K562 (cell line): ENCODE measurements around the gene CMBL. TPM values are rescaled to one million over a fixed set of nuclear protein-coding genes. Genes with fewer than 3 reads are reported as not detected.

ENCODE experiments used
- ATF6 ChIP-seq: sonication (generic); formaldehyde crosslinking; IDR thresholded peaks from 2 replicates; pipeline ENCODE4 v1.4.0; 2020; ENCODE audit warnings: mild to moderate bottlenecking, missing genetic modification reagents
- BCLAF1 ChIP-seq, 2 experiments: fragments of 450-650 bp in 1 of 2; IDR thresholded peaks; 2 replicates each; pipeline ENCODE4 v1.6.1; 2011 to 2017; ENCODE audit warnings: low read depth in 2 of 2, antibody characterized with exemption in 1 of 2, borderline replicate concordance in 1 of 2, low read length in 1 of 2, mild to moderate bottlenecking in 1 of 2, mixed read lengths in 1 of 2; ENCODE audit not compliant: control insufficient read depth in 1 of 2
- FOXK2 ChIP-seq, 2 experiments: fragments of 450-650 bp; IDR thresholded peaks in 1 of 2; conservative IDR thresholded peaks in 1 of 2; 2 replicates each; pipeline ENCODE4 v1.6.1; 2016; ENCODE audit warnings: low read depth in 2 of 2, mild to moderate bottlenecking in 1 of 2
- HDGF ChIP-seq: fragments of 450-650 bp; IDR thresholded peaks from 2 replicates; pipeline ENCODE4 v1.6.1; 2016
- MAX ChIP-seq: sonication (generic); formaldehyde crosslinking; IDR thresholded peaks from 2 replicates; pipeline ENCODE4 v1.9.0; 2022; ENCODE audit warnings: mild to moderate bottlenecking, missing genetic modification reagents
- MNT ChIP-seq, 2 experiments: fragments of 450-650 bp; conservative IDR thresholded peaks; 2 replicates each; pipeline ENCODE4 v1.6.1; 2017; ENCODE audit warnings: mild to moderate bottlenecking in 2 of 2, moderate library complexity in 2 of 2
- MXI1 ChIP-seq: IDR thresholded peaks from 2 replicates; pipeline ENCODE4 v1.6.1; 2011; ENCODE audit warnings: low read depth, mild to moderate bottlenecking, improper control_type of control experiment, low read length
- OTX1 ChIP-seq: fragments of 450-650 bp; formaldehyde crosslinking; IDR thresholded peaks from 2 replicates; pipeline ENCODE4 v1.4.0; 2022; ENCODE audit warnings: mild to moderate bottlenecking
- POLR2G ChIP-seq: fragments of 200-400 bp; formaldehyde crosslinking; IDR thresholded peaks from 2 replicates; pipeline ENCODE4 v1.6.1; 2017; ENCODE audit warnings: low read depth, mild to moderate bottlenecking, antibody characterized with exemption, low read length, moderate library complexity
- POLR3G ChIP-seq: IDR thresholded peaks from 2 replicates; pipeline ENCODE4 v1.6.1; 2011; ENCODE audit not compliant: insufficient read length, insufficient replicate concordance; ENCODE audit errors: extremely low read depth
- RBBP5 ChIP-seq: fragments of 200-600 bp; sonication (generic); IDR thresholded peaks from 2 replicates; pipeline ENCODE4 v1.6.1; 2012; ENCODE audit warnings: borderline replicate concordance, mild to moderate bottlenecking, low read length, control low read depth, inconsistent platforms; ENCODE audit not compliant: insufficient read depth, poor library complexity, severe bottlenecking
- RBFOX2 ChIP-seq: fragments of 200-400 bp; formaldehyde crosslinking; IDR thresholded peaks from 2 replicates; pipeline ENCODE4 v1.6.1; 2017; ENCODE audit warnings: low read depth, mild to moderate bottlenecking, low read length, moderate library complexity
- SAP30 ChIP-seq: fragments of 200-600 bp; sonication (generic); IDR thresholded peaks from 2 replicates; pipeline ENCODE4 v1.6.1; 2012; ENCODE audit warnings: borderline replicate concordance, low read depth, mild to moderate bottlenecking, moderate library complexity, low read length, control low read depth, inconsistent platforms; ENCODE audit not compliant: insufficient read depth, poor library complexity, severe bottlenecking
- SREBF1 ChIP-seq: fragments of 150-350 bp; IDR thresholded peaks from 2 replicates; pipeline ENCODE4 v1.6.1; 2014; ENCODE audit warnings: antibody characterized with exemption, low read depth, low read length, borderline replicate concordance
- SREBF2 ChIP-seq: sonication (generic); formaldehyde crosslinking; IDR thresholded peaks from 2 replicates; pipeline ENCODE4 v1.4.0; 2020; ENCODE audit warnings: mild to moderate bottlenecking, missing genetic modification reagents
- TAF7 ChIP-seq: fragments of 450-650 bp; IDR thresholded peaks from 2 replicates; pipeline ENCODE4 v1.6.1; 2016; ENCODE audit warnings: missing genetic modification characterization, missing compliant biosample characterization
- ZC3H8 ChIP-seq: fragments of 450-650 bp; IDR thresholded peaks from 2 replicates; pipeline ENCODE4 v1.6.1; 2017
- ZFPM2 ChIP-seq: fragments of 250-450 bp; sonication (Bioruptor Pico); IDR thresholded peaks from 2 replicates; pipeline ENCODE4 v1.5.1; 2022; ENCODE audit warnings: mild to moderate bottlenecking
- ZSCAN32 ChIP-seq: fragments of 450-650 bp; formaldehyde crosslinking; IDR thresholded peaks from 2 replicates; pipeline ENCODE4 v1.4.0; 2020; ENCODE audit warnings: mild to moderate bottlenecking, moderate library complexity
- polyA plus RNA-seq, 8 experiments: library from polyadenylated mRNA; depleted of rRNA in 4 of 8; stranded (reverse) in 5 of 8; unstranded in 3 of 8; fragments of >200 nt; fragmentation: Nextera tagmentation in 2 of 8; fragmentation: Illumina TruSeq in 1 of 8; extraction: Ambion mirVana in 2 of 8; extraction: Trizol in 1 of 8; gene quantifications; 2 replicates each; pipeline versions ENCODE4 v1.2.1 to v1.2.3, GENCODE V29; 2011 to 2014; ENCODE audit warnings: inconsistent platforms in 1 of 8, missing spikeins in 1 of 8
- total RNA-seq, 7 experiments: library from RNA; depleted of rRNA in 6 of 7; stranded (reverse); fragments of >200 nt in 6 of 7; fragmentation: Illumina TruSeq in 2 of 7; extraction: Trizol in 2 of 7; gene quantifications; 2 replicates each; pipeline versions ENCODE4 v1.2.1 to v1.2.3, GENCODE V29; 2011 to 2021; ENCODE audit warnings: low replicate concordance in 1 of 7

CMBL gene
- total and polyA plus RNA-seq, 9 of the 15 experiments (the other 6 are each of a cell fraction or from before 2014, with no cell fraction given), result 22.6 to 192 (median 71.1) TPM

GRCh38 chr5:10355071-10355889, 47.6 kb upstream of the CMBL start (continued):
- 0 out of 2 replicates have a peak, but pooled peaks have one; percentile 37 for TF ChIP-seq MXI1
- TF ChIP-seq SREBF1, result no peak
- TF ChIP-seq SREBF2 (CRISPR knock-in tag), result no peak
- no peak for TF ChIP-seq ATF6
- TF ChIP-seq RBBP5, result peak; percentile 85
- 0 out of 2 replicates have a peak, but pooled peaks have one; percentile 9 for TF ChIP-seq POLR2G
- no peak for TF ChIP-seq HDGF
- TF ChIP-seq SAP30, result peak; percentile 59
- TF ChIP-seq BCLAF1 (IDR thresholded peaks at IDR 0.05; ENCODE audit: borderline replicate concordance in 1 of 2, control insufficient read depth in 1 of 2, low read depth in 2 of 2, low read length in 1 of 2), result 0 out of 4 replicates have a peak, but pooled peaks of 1 of the 2 experiments have one; percentile 28
- TF ChIP-seq ZSCAN32, result 0 out of 2 replicates have a peak, but pooled peaks have one; percentile 20
- TF ChIP-seq POLR3G, result no peak
- 0 out of 2 replicates have a peak, but pooled peaks have one; percentile 30 for TF ChIP-seq OTX1
- peak in 1 of 2 experiments; percentile 14; a peak in 1 of 4 replicates for TF ChIP-seq FOXK2 (conservative IDR thresholded peaks at IDR 0.05 in 1 of 2, IDR thresholded peaks at IDR 0.05 in 1 of 2; ENCODE audit: low read depth in 2 of 2)
- peak; percentile 57 for TF ChIP-seq RBFOX2
- peak; percentile 25 to 35; a peak in 2 of 4 replicates for TF ChIP-seq MNT (conservative IDR thresholded peaks at IDR 0.05)
- TF ChIP-seq MAX (CRISPR knock-in tag), result no peak
- TF ChIP-seq TAF7 (tag), result no peak
- no peak for TF ChIP-seq ZFPM2
- no peak for TF ChIP-seq ZC3H8
